ENCODE measurements around the gene PTPRU.

DNA sequence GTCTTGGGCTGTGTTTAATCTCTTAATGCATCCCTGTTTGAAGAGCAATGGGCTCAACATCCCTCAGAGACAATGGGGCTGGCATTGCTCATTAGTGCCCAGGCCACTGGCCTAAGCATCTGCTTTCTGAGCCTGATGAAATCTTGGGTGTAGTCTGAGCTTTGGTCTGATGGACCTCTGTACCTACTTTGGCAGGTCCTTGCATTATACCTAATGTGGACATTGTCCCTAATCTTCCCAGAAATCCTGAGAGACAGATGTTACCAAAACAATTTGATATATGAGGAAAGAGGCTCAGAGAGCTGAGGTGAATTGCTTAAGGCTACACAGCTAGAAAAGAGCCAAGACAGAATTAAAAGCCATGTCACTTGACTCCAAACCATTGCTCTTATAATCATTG is 95.0 kb downstream of the PTPRU start:
- TF ChIP-seq CTCF (IDR thresholded peaks at IDR 0.05) = no peak
- TF ChIP-seq POLR2A (IDR thresholded peaks at IDR 0.05) = no peak
